IMR-90 (cell line): ENCODE measurements around the gene CELSR1. TPM values are rescaled to one million over a fixed set of nuclear protein-coding genes. Genes with fewer than 3 reads are reported as not detected.

Experiments
- ATAC-seq: fragments of 200-7000 bp; cut with Tn5 transposase; 2 replicates; pipeline ENCODE4 v1.9.1; 2020; ENCODE audit warnings: low read depth, mild to moderate bottlenecking, moderate library complexity
- BruUV-seq: library from RNA; stranded (reverse); fragments of 400-500 nt; replicated peaks from 2 replicates; lab custom pipeline; 2021; lab: Mats Ljungman, UMichigan
- CTCF ChIA-PET: fragments of 300-600 bp; formaldehyde crosslinking; extraction: SDS; loops from one replicate; lab custom pipeline; 2021; ENCODE audit warnings: antibody characterized with exemption; lab: Yijun Ruan, JAX
- POLR2A ChIA-PET: fragments of 300-600 bp; sonication (Branson Sonifier 250); formaldehyde crosslinking; loops from one replicate; lab custom pipeline; 2022; ENCODE audit warnings: antibody characterized with exemption; ENCODE audit not compliant: unreplicated experiment; lab: Charles Lee
- DNase-seq: peaks from one replicate; pipeline ENCODE4 v3.0.0; 2013
- H2AFZ ChIP-seq: replicated peaks from 2 replicates; pipeline ENCODE3; 2013; ENCODE audit warnings: low read length, mild to moderate bottlenecking; ENCODE audit not compliant: poor library complexity
- H2AK5ac ChIP-seq: 2 replicates; pipeline ENCODE4 v1.6.1; 2013; ENCODE audit warnings: low read depth, low read length, inconsistent platforms
- H2AK9ac ChIP-seq: replicated peaks from 2 replicates; pipeline ENCODE3; 2013; ENCODE audit warnings: mild to moderate bottlenecking, low read depth, low read length, moderate library complexity; ENCODE audit not compliant: poor library complexity
- H2BK120ac ChIP-seq: 2 replicates; pipeline ENCODE4 v1.6.1; 2013; ENCODE audit warnings: low read depth, low read length, inconsistent platforms
- H2BK15ac ChIP-seq: 3 replicates; pipeline ENCODE4 v1.6.1; 2013; ENCODE audit warnings: low read depth, low read length, inconsistent platforms
- H2BK20ac ChIP-seq: 2 replicates; pipeline ENCODE4 v1.6.1; 2013; ENCODE audit warnings: low read depth, mild to moderate bottlenecking, inconsistent platforms, low read length, moderate library complexity
- H2BK5ac ChIP-seq: 2 replicates; pipeline ENCODE4 v1.6.1; 2013; ENCODE audit warnings: mild to moderate bottlenecking, low read depth, low read length, inconsistent platforms; ENCODE audit not compliant: poor library complexity, severe bottlenecking
- H3K14ac ChIP-seq: replicated peaks from 2 replicates; pipeline ENCODE4 v1.6.1; 2013; ENCODE audit warnings: low read depth, low read length, inconsistent platforms
- H3K18ac ChIP-seq: 2 replicates; pipeline ENCODE4 v1.6.1; 2013; ENCODE audit warnings: low read depth, low read length, control low read depth
- H3K23ac ChIP-seq: 2 replicates; pipeline ENCODE4 v1.6.1; 2013; ENCODE audit warnings: low read depth, low read length, inconsistent platforms
- H3K27ac ChIP-seq: 2 replicates; pipeline ENCODE4 v1.5.1; 2013; ENCODE audit warnings: mild to moderate bottlenecking, control low read depth, low read length; ENCODE audit not compliant: insufficient read depth
- H3K27me3 ChIP-seq: 2 replicates; pipeline ENCODE4 v1.6.1; 2013; ENCODE audit warnings: low read length; ENCODE audit not compliant: control insufficient read depth, insufficient read depth
- H3K36me3 ChIP-seq: 2 replicates; pipeline ENCODE4 v1.6.1; 2013; ENCODE audit warnings: low read length, mixed read lengths; ENCODE audit not compliant: control insufficient read depth, insufficient read depth
- H3K4ac ChIP-seq: 2 replicates; pipeline ENCODE4 v1.6.1; 2013; ENCODE audit warnings: low read depth, low read length, inconsistent platforms
- H3K4me1 ChIP-seq: 2 replicates; pipeline ENCODE4 v1.6.1; 2013; ENCODE audit warnings: low read length, mixed read lengths; ENCODE audit not compliant: control insufficient read depth, insufficient read depth
- H3K4me2 ChIP-seq: 2 replicates; pipeline ENCODE4 v1.6.1; 2013; ENCODE audit warnings: low read depth, mild to moderate bottlenecking, control low read depth, low read length, moderate library complexity
- H3K4me3 ChIP-seq: 2 replicates; pipeline ENCODE4 v1.5.1; 2013; ENCODE audit warnings: low read depth, mild to moderate bottlenecking, control low read depth, low read length, moderate library complexity; ENCODE audit not compliant: insufficient read depth
- H3K56ac ChIP-seq: 2 replicates; pipeline ENCODE4 v1.6.1; 2013; ENCODE audit warnings: low read length, inconsistent platforms; ENCODE audit not compliant: insufficient read depth; ENCODE audit errors: extremely low read depth
- H3K79me1 ChIP-seq, 2 experiments: 2 replicates each; pipeline ENCODE4 v1.6.1; 2013; ENCODE audit warnings: low read length in 2 of 2, inconsistent platforms in 1 of 2, low read depth in 1 of 2
- H3K9ac ChIP-seq: 2 replicates; pipeline ENCODE4 v1.6.1; 2013; ENCODE audit warnings: low read depth, low read length, control low read depth
- H3K9me1 ChIP-seq: 2 replicates; pipeline ENCODE4 v1.6.1; 2013; ENCODE audit warnings: low read length, inconsistent platforms; ENCODE audit not compliant: insufficient read depth
- H3K9me3 ChIP-seq: 2 replicates; pipeline ENCODE4 v1.6.1; 2013; ENCODE audit warnings: low read length; ENCODE audit not compliant: control insufficient read depth, insufficient read depth
- H4K20me1 ChIP-seq: 2 replicates; pipeline ENCODE4 v1.6.1; 2013; ENCODE audit warnings: low read length, inconsistent platforms; ENCODE audit not compliant: insufficient read depth
- H4K5ac ChIP-seq: 2 replicates; pipeline ENCODE4 v1.6.1; 2013; ENCODE audit warnings: mild to moderate bottlenecking, low read depth, low read length, control low read depth
- H4K8ac ChIP-seq, 2 experiments: 2 replicates each; pipeline ENCODE4 v1.6.1; 2013; ENCODE audit warnings: low read depth in 2 of 2, low read length in 2 of 2, control low read depth in 1 of 2, inconsistent platforms in 1 of 2
- H4K91ac ChIP-seq: 2 replicates; pipeline ENCODE4 v1.6.1; 2013; ENCODE audit warnings: low read depth, low read length, inconsistent platforms; ENCODE audit not compliant: insufficient read depth
- BHLHE40 ChIP-seq: fragments of 150-350 bp; IDR thresholded peaks from 2 replicates; pipeline ENCODE4 v1.6.1; 2016; ENCODE audit warnings: mild to moderate bottlenecking, low read depth, low read length
- CEBPB ChIP-seq: IDR thresholded peaks from 2 replicates; pipeline ENCODE4 v1.6.1; 2012; ENCODE audit warnings: low read depth, low read length, improper control_type of control experiment
- CHD1 ChIP-seq: IDR thresholded peaks from 2 replicates; pipeline ENCODE4 v1.6.1; 2012; ENCODE audit warnings: low read depth, low read length, improper control_type of control experiment
- FOS ChIP-seq: fragments of 150-350 bp; IDR thresholded peaks from 2 replicates; pipeline ENCODE4 v1.6.1; 2016; ENCODE audit warnings: low read depth, low read length
- MAFK ChIP-seq: IDR thresholded peaks from 2 replicates; pipeline ENCODE4 v1.6.1; 2012; ENCODE audit warnings: low read depth, low read length, improper control_type of control experiment
- MAZ ChIP-seq: IDR thresholded peaks from 2 replicates; pipeline ENCODE4 v1.6.1; 2012; ENCODE audit warnings: low read depth, mild to moderate bottlenecking, low read length, improper control_type of control experiment, moderate library complexity, borderline replicate concordance
- MXI1 ChIP-seq: IDR thresholded peaks from 2 replicates; pipeline ENCODE4 v1.6.1; 2012; ENCODE audit warnings: low read depth, mild to moderate bottlenecking, low read length, moderate library complexity, borderline replicate concordance
- NFE2L2 ChIP-seq: fragments of 150-350 bp; IDR thresholded peaks from 2 replicates; pipeline ENCODE4 v1.6.1; 2016; ENCODE audit warnings: low read depth, mild to moderate bottlenecking, low read length
- POLR2A ChIP-seq: IDR thresholded peaks from 2 replicates; pipeline ENCODE4 v1.6.1; 2012; ENCODE audit warnings: mild to moderate bottlenecking, low read depth, low read length
- RAD21 ChIP-seq: IDR thresholded peaks from 2 replicates; pipeline ENCODE4 v1.6.1; 2012; ENCODE audit warnings: low read length, improper control_type of control experiment
- RCOR1 ChIP-seq: IDR thresholded peaks from 2 replicates; pipeline ENCODE4 v1.6.1; 2012; ENCODE audit warnings: mild to moderate bottlenecking, low read length, improper control_type of control experiment; ENCODE audit not compliant: insufficient replicate concordance
- RFX5 ChIP-seq: IDR thresholded peaks from 2 replicates; pipeline ENCODE4 v1.8.0; 2012; ENCODE audit warnings: low read depth, mild to moderate bottlenecking, low read length, moderate library complexity
- SMC3 ChIP-seq: fragments of 150-350 bp; IDR thresholded peaks from 2 replicates; pipeline ENCODE4 v1.6.1; 2016; ENCODE audit warnings: low read depth, mild to moderate bottlenecking, antibody characterized with exemption, low read length, moderate library complexity
- WGBS, 2 experiments: methylation state at CpG; one replicate each; pipeline versions ENCODE4 v1.1.5 to v1.1.7; 2013; ENCODE audit warnings: missing lambda C conversion rate in 2 of 2; ENCODE audit not compliant: insufficient read length in 1 of 2; ENCODE audit errors: extremely low coverage in 2 of 2; 5-methylcytosine and 5-hydroxymethylcytosine counted together
- dilution Hi-C: fragments of 300-500 bp; cut with HindIII; formaldehyde crosslinking; loops from one replicate; pipeline ENCODE4 v1.14.3; 2018; ENCODE audit warnings: low sequenced_read_pairs; ENCODE audit not compliant: unreplicated experiment
- in situ Hi-C: fragments of 300-500 bp; cut with MboI; formaldehyde crosslinking; loops from 3 replicates; pipeline ENCODE4 v1.14.3; 2019; ENCODE audit warnings: low sequenced_read_pairs, inconsistent platforms, mixed read lengths
- intact Hi-C: fragments of 100-400 bp; cut with micrococcal nuclease; formaldehyde crosslinking; loops from 2 replicates; pipeline ENCODE4 v1.10.0; 2022
- polyA plus RNA-seq, 3 experiments: library from polyadenylated mRNA; depleted of rRNA; stranded (reverse); fragments of >200 nt; gene quantifications; 2 replicates each; pipeline ENCODE4 v1.2.3, GENCODE V29; 2012; ENCODE audit warnings: low replicate concordance in 1 of 3
- total RNA-seq: library from RNA; depleted of rRNA; stranded (reverse); fragments of >200 nt; gene quantifications from 2 replicates; pipeline ENCODE4 v1.2.3, GENCODE V29; 2012
- TF ChIP-seq, protein P1 (sequence below): fragments of 150-350 bp; IDR thresholded peaks from 2 replicates; pipeline ENCODE4 v1.6.1; 2017; ENCODE audit warnings: mild to moderate bottlenecking, antibody characterized with exemption, low read length, low read depth
- TF ChIP-seq, protein P2 (sequence below): conservative IDR thresholded peaks from 2 replicates; pipeline ENCODE4 v1.5.1; 2012; ENCODE audit warnings: mild to moderate bottlenecking, low read depth, low read length, improper control_type of control experiment
- TF ChIP-seq, protein P3 (sequence below): fragments of 150-350 bp; IDR thresholded peaks from 2 replicates; pipeline ENCODE4 v1.6.1; 2016; ENCODE audit warnings: low read depth, mild to moderate bottlenecking, low read length, moderate library complexity, borderline replicate concordance

CELSR1 gene
- total and polyA plus RNA-seq, 2 of the 4 experiments (the other 2 are of a cell fraction): 0.36 to 0.82 TPM

DNA sequence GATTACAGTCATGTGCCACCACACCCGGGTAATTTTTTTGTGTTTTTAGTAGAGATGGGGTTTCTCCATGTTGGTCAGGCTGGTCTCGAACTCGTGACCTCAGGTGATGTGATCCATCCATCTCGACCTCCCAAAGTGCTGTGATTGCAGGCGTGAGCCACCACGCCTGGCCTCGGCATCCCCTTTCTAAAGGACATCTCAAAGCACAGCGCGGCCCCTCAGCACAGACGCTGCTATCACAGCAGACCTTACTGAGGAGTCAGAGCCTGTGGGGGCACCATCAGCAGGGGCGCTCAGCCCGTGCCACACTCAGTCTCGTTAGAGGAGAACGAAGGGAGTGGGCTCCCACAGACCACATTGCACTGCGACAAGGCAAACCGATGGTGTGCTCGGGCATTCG is 19.4 kb downstream of the CELSR1 start:
- no peak overlapping the region for H3K18ac ChIP-seq
- H2BK15ac ChIP-seq: no peak overlapping the region
- no peak overlapping the region for H3K27ac ChIP-seq
- WGBS, 2 experiments: 100% methylated on average over 3 of the region's 18 CpGs; no CpG with 5 or more reads in 1 of the 2 experiments
- no peak overlapping the region for H4K5ac ChIP-seq
- TF ChIP-seq SMC3 (no peak), RAD21 (no peak), RFX5 (no peak), MAFK (no peak), NFE2L2 (no peak), MAZ (no peak), CHD1 (no peak), MXI1 (no peak), POLR2A (no peak), CEBPB (no peak), BHLHE40 (no peak), FOS (no peak), RCOR1 (no peak)
- TF ChIP-seq, protein P1, sequence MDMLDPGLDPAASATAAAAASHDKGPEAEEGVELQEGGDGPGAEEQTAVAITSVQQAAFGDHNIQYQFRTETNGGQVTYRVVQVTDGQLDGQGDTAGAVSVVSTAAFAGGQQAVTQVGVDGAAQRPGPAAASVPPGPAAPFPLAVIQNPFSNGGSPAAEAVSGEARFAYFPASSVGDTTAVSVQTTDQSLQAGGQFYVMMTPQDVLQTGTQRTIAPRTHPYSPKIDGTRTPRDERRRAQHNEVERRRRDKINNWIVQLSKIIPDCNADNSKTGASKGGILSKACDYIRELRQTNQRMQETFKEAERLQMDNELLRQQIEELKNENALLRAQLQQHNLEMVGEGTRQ: no peak
- TF ChIP-seq, protein P2, sequence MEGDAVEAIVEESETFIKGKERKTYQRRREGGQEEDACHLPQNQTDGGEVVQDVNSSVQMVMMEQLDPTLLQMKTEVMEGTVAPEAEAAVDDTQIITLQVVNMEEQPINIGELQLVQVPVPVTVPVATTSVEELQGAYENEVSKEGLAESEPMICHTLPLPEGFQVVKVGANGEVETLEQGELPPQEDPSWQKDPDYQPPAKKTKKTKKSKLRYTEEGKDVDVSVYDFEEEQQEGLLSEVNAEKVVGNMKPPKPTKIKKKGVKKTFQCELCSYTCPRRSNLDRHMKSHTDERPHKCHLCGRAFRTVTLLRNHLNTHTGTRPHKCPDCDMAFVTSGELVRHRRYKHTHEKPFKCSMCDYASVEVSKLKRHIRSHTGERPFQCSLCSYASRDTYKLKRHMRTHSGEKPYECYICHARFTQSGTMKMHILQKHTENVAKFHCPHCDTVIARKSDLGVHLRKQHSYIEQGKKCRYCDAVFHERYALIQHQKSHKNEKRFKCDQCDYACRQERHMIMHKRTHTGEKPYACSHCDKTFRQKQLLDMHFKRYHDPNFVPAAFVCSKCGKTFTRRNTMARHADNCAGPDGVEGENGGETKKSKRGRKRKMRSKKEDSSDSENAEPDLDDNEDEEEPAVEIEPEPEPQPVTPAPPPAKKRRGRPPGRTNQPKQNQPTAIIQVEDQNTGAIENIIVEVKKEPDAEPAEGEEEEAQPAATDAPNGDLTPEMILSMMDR: no peak
- TF ChIP-seq, protein P3, sequence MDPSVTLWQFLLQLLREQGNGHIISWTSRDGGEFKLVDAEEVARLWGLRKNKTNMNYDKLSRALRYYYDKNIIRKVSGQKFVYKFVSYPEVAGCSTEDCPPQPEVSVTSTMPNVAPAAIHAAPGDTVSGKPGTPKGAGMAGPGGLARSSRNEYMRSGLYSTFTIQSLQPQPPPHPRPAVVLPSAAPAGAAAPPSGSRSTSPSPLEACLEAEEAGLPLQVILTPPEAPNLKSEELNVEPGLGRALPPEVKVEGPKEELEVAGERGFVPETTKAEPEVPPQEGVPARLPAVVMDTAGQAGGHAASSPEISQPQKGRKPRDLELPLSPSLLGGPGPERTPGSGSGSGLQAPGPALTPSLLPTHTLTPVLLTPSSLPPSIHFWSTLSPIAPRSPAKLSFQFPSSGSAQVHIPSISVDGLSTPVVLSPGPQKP: no peak
- no peak overlapping the region for H2AK5ac ChIP-seq
- no peak overlapping the region for H3K9ac ChIP-seq
- no peaks in the 10 kb centered on the region for H3K9me1 ChIP-seq
- H3K4me1 ChIP-seq: peaks cover 9% of the 10 kb centered on the region
- H2AFZ ChIP-seq: peak overlapping the region; percentile 16
- ChIA-PET POLR2A (no interaction called here), CTCF (no interaction called here)
- no peak overlapping the region for H2BK20ac ChIP-seq
- no peak overlapping the region for H3K14ac ChIP-seq
- no TSS peak for BruUV-seq
- peaks cover 9% of the 10 kb centered on the region for H3K27me3 ChIP-seq
- H2BK5ac ChIP-seq: no peak overlapping the region
- dilution Hi-C loops (no loop called here), intact Hi-C loops (no loop called here), in situ Hi-C loops (no loop called here)
- H3K4me2 ChIP-seq: no peak overlapping the region
- no peak for ATAC-seq
- H3K36me3 ChIP-seq: no peaks in the 10 kb centered on the region
- no peak for DNase-seq
- H4K8ac ChIP-seq: no peak overlapping the region
- H2AK9ac ChIP-seq: no peak overlapping the region
- no peak overlapping the region for H2BK120ac ChIP-seq
- H3K9me3 ChIP-seq: no peaks in the 10 kb centered on the region
- H3K4me3 ChIP-seq: no peak overlapping the region
- H4K20me1 ChIP-seq: no peaks in the 10 kb centered on the region
- H3K23ac ChIP-seq: no peak overlapping the region
- no peaks in the 10 kb centered on the region for H3K79me1 ChIP-seq
- H4K91ac ChIP-seq: no peak overlapping the region
- no peak overlapping the region for H3K56ac ChIP-seq
- H3K4ac ChIP-seq: no peak overlapping the region
